NCI-H1048 (cell line): Measurements from ENCODE around the gene AP4B1.
"Not testable (repeated sequence)": the region's sequence is repeated elsewhere in the genome, so short reads cannot be mapped to it uniquely, and the experiment has no call there.

Source experiments
- DNase-seq: peaks from one replicate; lab custom pipeline; 2025; lab: John Stamatoyannopoulos, UW

AP4B1 gene

GRCh38 chr1:113857776-113858175 lies 46.8 kb downstream of the AP4B1 start:
- no peak for DNase-seq

- no peak for DNase-seq
These were observed 48.2 kb downstream of the AP4B1 start for GRCh38 chr1:113856401-113856790.

DNA sequence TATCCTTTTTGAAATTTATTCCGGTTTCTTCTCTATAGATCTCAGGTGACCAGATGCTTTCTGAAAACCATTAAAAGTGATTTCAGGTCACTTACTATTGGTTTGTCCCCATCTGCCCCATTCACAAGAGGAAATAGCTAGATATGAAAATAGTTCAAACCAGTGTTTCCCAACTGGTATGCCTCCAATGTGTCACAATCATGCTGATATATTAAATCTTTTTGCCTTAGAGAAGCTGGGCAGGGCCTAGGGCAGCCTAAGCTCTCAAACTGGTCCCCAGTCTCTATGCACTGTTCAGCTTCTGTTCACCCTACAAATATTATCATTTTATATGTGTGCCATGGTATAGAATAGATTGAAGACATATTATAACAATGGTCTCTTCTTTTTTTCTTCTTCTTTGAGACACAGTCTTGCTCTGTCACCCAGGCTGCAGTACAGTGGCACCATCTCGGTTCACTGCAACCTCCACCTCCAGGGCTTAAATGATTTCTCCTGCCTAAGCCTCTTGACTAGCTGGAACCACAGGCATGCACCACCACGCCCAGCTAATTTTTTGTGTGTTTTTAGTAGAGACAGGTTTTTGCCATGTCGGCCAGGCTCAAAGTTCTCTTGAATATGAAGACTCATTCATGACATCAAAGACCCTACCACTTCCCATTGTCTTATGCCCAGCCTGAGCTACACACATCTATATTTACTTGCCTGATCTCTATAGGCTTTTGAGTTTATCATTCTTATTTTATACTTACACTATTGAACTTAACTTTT lies 48.8 kb downstream of the AP4B1 start:
- no peak for DNase-seq

- no peak for DNase-seq
These were observed 50.4 kb downstream of the AP4B1 start for GRCh38 chr1:113854234-113854633.

GRCh38 chr1:113852694-113853093 lies 51.9 kb downstream of the AP4B1 start:
- DNase-seq: not testable (repeated sequence)

- DNase-seq: no peak
These were observed 54.3 kb downstream of the AP4B1 start for GRCh38 chr1:113850127-113850796.

- no peak for DNase-seq
These were observed 55.5 kb downstream of the AP4B1 start for GRCh38 chr1:113849072-113849471.

DNA sequence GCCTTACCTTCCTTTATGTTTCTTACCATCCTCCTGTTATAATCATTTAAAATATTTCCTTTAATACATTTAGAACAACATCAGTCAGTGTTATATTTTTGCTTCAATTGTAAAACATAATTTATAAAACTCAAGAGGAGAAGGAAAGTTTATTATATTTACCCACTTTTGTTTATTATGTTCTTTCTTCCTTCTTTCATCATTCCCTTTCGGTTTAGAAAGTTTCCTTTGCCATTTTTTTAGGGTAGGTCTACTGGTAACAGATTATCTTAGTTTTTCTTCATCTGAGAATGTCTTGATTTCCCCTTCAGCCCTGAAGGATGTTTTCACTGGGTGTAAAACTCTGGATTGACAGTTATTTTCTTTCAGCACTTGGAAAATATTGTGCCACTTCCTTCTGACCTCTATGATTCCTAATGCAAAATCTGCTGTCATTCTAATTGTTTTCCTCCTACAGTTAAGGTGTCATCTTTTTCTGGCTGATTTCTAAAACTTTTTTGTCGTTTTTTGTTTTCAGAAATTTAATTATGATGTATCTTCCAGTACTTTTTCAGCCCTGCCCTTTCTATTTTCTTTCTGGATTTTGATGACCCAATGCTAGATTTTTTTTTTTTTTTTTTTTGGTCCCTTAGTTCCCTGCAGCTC lies 58.1 kb downstream of the AP4B1 start:
- DNase-seq: no peak
